Activated T-helper 1 cell treated with anti-CD3 and anti-CD28 coated beads, Interleukin-12 subunit alpha, Interleukin-12 subunit beta, Interleukin-2, Interleukin-4 antibody, amounts not matched to agents 30 ng/mL and 10 ng/mL and 1 ng/mL, durations not matched to agents 14 hours and 24 hours and 36 hours (primary cell): ENCODE measurements around the gene SULT1A4. TPM values are rescaled to one million over a fixed set of nuclear protein-coding genes. Genes with fewer than 3 reads are reported as not detected.
"Not testable (repeated sequence)": the region's sequence is repeated elsewhere in the genome, so short reads cannot be mapped to it uniquely, and the experiment has no call there.

ENCODE experiments used
- DNase-seq: peaks from one replicate; pipeline ENCODE4 v3.0.0; 2021; ENCODE audit warnings: low spot score
- H3K27ac Mint-ChIP-seq: one replicate; pipeline ENCODE4 v1.8.0; 2021; ENCODE audit warnings: mild to moderate bottlenecking, mixed read lengths
- H3K27me3 Mint-ChIP-seq: one replicate; pipeline ENCODE4 v1.8.0; 2022; ENCODE audit warnings: mild to moderate bottlenecking, moderate library complexity, mixed read lengths; ENCODE audit not compliant: insufficient read depth
- H3K36me3 Mint-ChIP-seq: one replicate; pipeline ENCODE4 v1.8.0; 2021; ENCODE audit warnings: low read depth, mixed read lengths
- H3K4me1 Mint-ChIP-seq: one replicate; pipeline ENCODE4 v1.8.0; 2021; ENCODE audit warnings: low read depth, mixed read lengths
- H3K4me3 Mint-ChIP-seq: one replicate; pipeline ENCODE4 v1.8.0; 2021; ENCODE audit warnings: mild to moderate bottlenecking, moderate library complexity, mixed read lengths
- H3K9me3 Mint-ChIP-seq: one replicate; pipeline ENCODE4 v1.8.0; 2021; ENCODE audit warnings: mixed read lengths
- intact Hi-C: fragments of 100-400 bp; cut with micrococcal nuclease; formaldehyde crosslinking; loops from one replicate; pipeline ENCODE4 v1.15.1; 2024
- total RNA-seq: library from RNA; stranded (reverse); gene quantifications from 2 replicates; pipeline ENCODE4 v1.2.3, GENCODE V29; 2022

Gene SULT1A4
- 2.7 and 2.9 TPM in 2 replicates for total RNA-seq

- H3K4me1 Mint-ChIP-seq, H3K4me3 Mint-ChIP-seq, H3K9me3 Mint-ChIP-seq, intact Hi-C loops, DNase-seq, H3K27me3 Mint-ChIP-seq, H3K27ac Mint-ChIP-seq, H3K36me3 Mint-ChIP-seq: not testable (repeated sequence)
Measured at GRCh38 chr16:29459706-29460646, at the start of gene SULT1A4. TSS of gene SULT1A4 (plus strand) at chr16:29459913. CDS start at chr16:29461386, 1,473 bp downstream.

- H3K4me3 Mint-ChIP-seq, intact Hi-C loops, DNase-seq, H3K9me3 Mint-ChIP-seq, H3K27me3 Mint-ChIP-seq, H3K4me1 Mint-ChIP-seq, H3K27ac Mint-ChIP-seq: not testable (repeated sequence)
- peaks cover 10% of the 10 kb centered on the region for H3K36me3 Mint-ChIP-seq
Measured at GRCh38 chr16:29423587-29423986, 36.1 kb upstream of the SULT1A4 start.

DNA sequence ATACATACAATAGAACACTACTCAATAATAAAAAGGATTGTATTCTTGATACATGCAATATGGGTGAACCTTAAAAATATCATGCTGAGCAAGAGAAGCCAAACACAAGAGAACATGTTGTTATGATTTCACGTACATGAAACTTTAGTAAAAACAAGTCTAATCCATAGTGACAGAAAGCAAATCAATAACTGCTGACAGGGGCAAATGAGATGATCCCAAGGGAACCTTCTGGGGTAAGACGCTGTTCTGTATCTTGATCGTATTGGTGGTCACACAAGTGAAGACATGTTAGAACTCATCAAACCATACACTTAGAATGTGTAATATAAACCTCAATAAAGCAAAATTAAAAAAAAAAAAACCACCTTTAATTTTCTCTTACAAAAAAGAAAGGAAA lies 34.3 kb upstream of the SULT1A4 start:
- H3K27me3 Mint-ChIP-seq, H3K9me3 Mint-ChIP-seq, H3K27ac Mint-ChIP-seq, H3K4me1 Mint-ChIP-seq, intact Hi-C loops, DNase-seq, H3K4me3 Mint-ChIP-seq: not testable (repeated sequence)
- peaks cover 10% of the 10 kb centered on the region for H3K36me3 Mint-ChIP-seq

DNA sequence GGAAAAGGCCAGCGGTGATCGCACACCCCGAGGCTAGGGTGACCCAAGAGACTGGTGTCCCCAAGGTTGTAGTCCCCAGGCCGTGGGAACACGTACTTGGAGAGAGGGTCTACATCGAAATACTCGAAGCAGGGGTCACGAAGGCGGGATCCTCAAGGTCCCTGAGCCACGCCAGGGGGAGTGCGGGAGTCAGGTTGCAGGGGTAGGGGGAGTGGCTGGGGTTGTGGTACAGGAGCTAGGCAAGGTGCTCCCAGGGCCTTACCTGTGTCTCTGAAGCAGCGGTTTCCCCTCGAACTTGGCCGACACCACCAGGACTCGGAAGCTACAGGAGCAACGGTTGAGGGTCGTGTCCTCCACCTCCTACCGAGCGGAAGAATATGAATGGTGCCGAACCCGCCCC lies 6.0 kb upstream of the SULT1A4 start:
- H3K27ac Mint-ChIP-seq, H3K27me3 Mint-ChIP-seq, H3K4me3 Mint-ChIP-seq, H3K9me3 Mint-ChIP-seq, H3K4me1 Mint-ChIP-seq, intact Hi-C loops, H3K36me3 Mint-ChIP-seq, DNase-seq: not testable (repeated sequence)

- DNase-seq, H3K27me3 Mint-ChIP-seq, H3K36me3 Mint-ChIP-seq, H3K4me1 Mint-ChIP-seq, intact Hi-C loops, H3K4me3 Mint-ChIP-seq, H3K9me3 Mint-ChIP-seq, H3K27ac Mint-ChIP-seq: not testable (repeated sequence)
Measured at GRCh38 chr16:29454269-29454668, 5.4 kb upstream of the SULT1A4 start, which contains the start of the genes BOLA2 and SLX1B. TSS of gene BOLA2 (minus strand) at chr16:29454351. CDS start at chr16:29454253, 98 bp downstream. TSS of gene SLX1B (plus strand) at chr16:29454533.

DNA sequence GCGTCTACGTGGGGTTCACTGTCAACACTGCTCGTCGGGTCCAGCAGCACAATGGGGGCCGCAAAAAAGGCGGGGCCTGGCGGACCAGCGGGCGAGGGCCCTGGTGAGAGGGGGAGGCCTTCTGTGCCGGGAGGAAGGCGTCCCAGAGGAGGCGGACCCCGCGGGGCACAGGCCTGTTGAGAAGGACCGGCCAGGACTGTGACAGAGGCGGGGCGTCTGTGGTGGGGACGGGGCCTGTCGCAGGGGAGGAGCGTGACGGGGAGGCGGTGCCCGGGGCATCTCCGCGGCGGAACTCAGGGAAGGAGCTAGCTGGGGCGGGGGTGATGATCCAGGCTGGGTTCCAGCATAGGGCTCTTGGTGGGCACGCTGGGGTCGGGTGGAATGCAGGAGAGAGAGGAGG lies 4.9 kb upstream of the SULT1A4 start:
- H3K4me3 Mint-ChIP-seq, H3K27me3 Mint-ChIP-seq, H3K4me1 Mint-ChIP-seq, H3K27ac Mint-ChIP-seq, intact Hi-C loops, H3K36me3 Mint-ChIP-seq, DNase-seq, H3K9me3 Mint-ChIP-seq: not testable (repeated sequence)

DNA sequence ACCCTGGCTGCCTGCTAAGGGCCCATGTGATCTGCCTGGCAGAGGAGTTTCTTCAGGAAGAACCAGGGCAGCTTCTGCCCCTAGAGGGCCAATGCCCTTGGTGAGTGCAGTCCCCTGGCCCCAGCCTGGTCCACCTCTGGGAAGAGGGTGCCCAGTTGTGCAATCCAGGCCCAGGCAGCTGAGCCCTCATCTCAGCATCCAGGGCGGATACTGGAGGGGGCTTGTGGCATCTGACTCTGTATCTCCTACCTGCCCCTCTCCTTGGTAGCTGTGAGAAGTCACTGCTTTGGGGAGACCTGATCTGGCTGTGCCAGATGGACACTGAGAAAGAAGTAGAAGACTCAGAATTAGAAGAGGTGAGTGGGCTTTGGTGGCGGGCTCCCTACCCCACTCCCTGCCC lies 2.1 kb upstream of the SULT1A4 start:
- H3K27ac Mint-ChIP-seq, H3K9me3 Mint-ChIP-seq, H3K36me3 Mint-ChIP-seq, intact Hi-C loops, H3K27me3 Mint-ChIP-seq, H3K4me1 Mint-ChIP-seq, H3K4me3 Mint-ChIP-seq, DNase-seq: not testable (repeated sequence)

GRCh38 chr16:29460647-29461030 lies 926 bp downstream of the SULT1A4 start:
- H3K4me3 Mint-ChIP-seq, H3K4me1 Mint-ChIP-seq, H3K9me3 Mint-ChIP-seq, H3K36me3 Mint-ChIP-seq, H3K27ac Mint-ChIP-seq, intact Hi-C loops, H3K27me3 Mint-ChIP-seq, DNase-seq: not testable (repeated sequence)

DNA sequence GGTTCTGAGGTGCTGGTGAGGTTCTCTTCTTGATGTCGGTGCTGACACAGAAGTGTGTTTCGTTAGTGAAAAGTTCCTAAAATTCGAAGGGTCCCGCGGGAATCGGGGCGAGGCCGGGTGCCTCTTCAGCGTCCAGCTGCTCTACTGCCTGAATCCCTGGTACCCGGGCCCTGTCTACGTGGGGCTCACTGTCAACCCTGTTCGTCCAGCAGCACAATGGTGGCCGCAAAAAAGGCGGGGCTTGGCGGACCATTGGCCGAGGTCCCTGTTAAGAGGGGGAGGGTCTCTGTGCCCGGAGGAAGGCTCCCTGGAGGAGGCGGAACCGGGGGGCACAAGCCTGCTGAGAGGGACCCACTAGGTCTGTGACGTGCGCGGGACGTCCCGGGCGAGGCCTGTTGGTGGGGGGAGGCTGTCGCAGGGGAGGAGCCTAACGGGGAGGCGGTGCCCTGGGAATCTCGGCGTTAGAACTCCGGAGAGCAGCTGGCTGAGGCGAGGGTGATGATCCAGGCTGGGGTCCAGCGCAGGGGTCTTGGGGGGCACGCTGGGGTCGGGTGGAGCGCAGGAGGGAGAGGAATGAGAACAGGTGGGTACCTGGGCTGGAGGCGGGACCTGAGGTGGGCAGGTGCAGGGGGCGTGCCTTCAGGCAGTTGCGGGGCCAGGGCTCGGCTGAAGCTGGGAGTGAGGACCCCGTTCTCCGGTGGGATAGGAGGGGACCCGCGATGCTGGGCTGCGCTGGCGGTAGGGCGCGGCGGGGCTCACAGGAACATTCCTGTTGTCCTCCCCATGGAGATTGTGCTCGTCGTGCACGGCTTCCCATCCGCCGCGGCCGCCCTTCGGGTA lies 6.5 kb downstream of the SULT1A4 start:
- H3K4me1 Mint-ChIP-seq, H3K27ac Mint-ChIP-seq, intact Hi-C loops, H3K9me3 Mint-ChIP-seq, H3K27me3 Mint-ChIP-seq, H3K36me3 Mint-ChIP-seq, H3K4me3 Mint-ChIP-seq, DNase-seq: not testable (repeated sequence)

DNA sequence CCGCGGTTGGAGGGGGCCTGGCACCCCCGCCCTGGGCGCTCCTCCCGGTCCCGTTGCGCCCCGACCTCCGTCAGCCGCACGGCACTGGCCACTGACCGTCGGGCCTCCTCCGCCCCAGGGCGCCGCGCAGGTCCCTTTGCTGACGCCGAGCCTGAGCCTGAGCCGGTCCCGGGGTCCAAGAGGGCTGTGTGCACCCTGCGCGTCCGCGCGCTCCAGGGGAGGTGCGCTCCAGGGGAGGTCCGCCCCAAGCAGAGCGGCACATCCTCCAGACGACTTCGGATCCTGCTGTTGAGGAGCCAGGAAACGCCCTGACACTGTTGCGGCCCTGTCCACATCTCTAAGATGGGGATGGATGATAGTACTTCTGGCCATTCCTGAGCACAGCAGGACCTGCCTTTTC lies 7.2 kb downstream of the SULT1A4 start:
- H3K36me3 Mint-ChIP-seq, H3K9me3 Mint-ChIP-seq, H3K4me1 Mint-ChIP-seq, H3K27me3 Mint-ChIP-seq, DNase-seq, H3K4me3 Mint-ChIP-seq, H3K27ac Mint-ChIP-seq, intact Hi-C loops: not testable (repeated sequence)

GRCh38 chr16:29467654-29468366 lies 8.1 kb downstream of the SULT1A4 start:
- DNase-seq, H3K4me3 Mint-ChIP-seq, H3K9me3 Mint-ChIP-seq, H3K27ac Mint-ChIP-seq, intact Hi-C loops, H3K27me3 Mint-ChIP-seq, H3K36me3 Mint-ChIP-seq, H3K4me1 Mint-ChIP-seq: not testable (repeated sequence)

DNA sequence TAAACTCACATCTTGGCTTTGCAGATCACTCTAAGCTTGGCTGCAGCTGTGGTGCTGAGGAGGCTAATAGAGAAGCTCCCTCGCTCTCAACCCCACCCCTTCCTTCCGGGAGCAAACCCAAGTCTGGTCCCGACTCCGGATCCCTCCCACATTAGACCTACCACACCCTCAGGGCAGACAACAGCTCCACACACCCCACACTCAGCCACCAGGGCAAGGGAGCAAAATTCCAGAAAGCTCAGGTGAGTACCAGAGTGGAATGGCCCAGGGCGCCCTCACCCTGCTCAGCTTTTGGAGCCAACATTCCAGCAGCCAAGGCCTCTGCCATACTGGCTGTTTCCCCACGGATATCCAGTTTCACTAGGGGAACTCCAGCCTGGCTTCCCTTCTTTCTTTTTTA lies 9.9 kb downstream of the SULT1A4 start:
- H3K4me3 Mint-ChIP-seq, H3K27ac Mint-ChIP-seq, H3K9me3 Mint-ChIP-seq, H3K4me1 Mint-ChIP-seq, H3K27me3 Mint-ChIP-seq, H3K36me3 Mint-ChIP-seq, intact Hi-C loops: not testable (repeated sequence)
- peak; percentile 17 for DNase-seq

- H3K36me3 Mint-ChIP-seq, H3K27me3 Mint-ChIP-seq, DNase-seq: not testable (repeated sequence)
Measured at GRCh38 chr16:29472065-29472464, 12.4 kb downstream of the SULT1A4 start.

More at GRCh38 chr16:29472065-29472464, 12.4 kb downstream of the SULT1A4 start:
- intact Hi-C loops, H3K4me3 Mint-ChIP-seq, H3K4me1 Mint-ChIP-seq, H3K9me3 Mint-ChIP-seq, H3K27ac Mint-ChIP-seq: not testable (repeated sequence)
